SK-N-SH (cell line): ENCODE data around the gene P2RY8. TPM values are rescaled to one million over a fixed set of nuclear protein-coding genes. Genes with fewer than 3 reads are reported as not detected.

Experiments
- CTCF ChIA-PET: fragments of 300-600, 350-600 bp; formaldehyde crosslinking; extraction: SDS; loops from one replicate; lab custom pipeline; 2021; lab: Yijun Ruan, JAX
- POLR2A ChIA-PET: fragments of 350-600 bp; sonication (Branson Sonifier 250); formaldehyde crosslinking; extraction: SDS; loops from one replicate; lab custom pipeline; 2020; ENCODE audit warnings: antibody characterized with exemption, inconsistent platforms; lab: Yijun Ruan, JAX
- DNase-seq: peaks from one replicate; pipeline ENCODE4 v3.0.0; 2012
- H2AFZ ChIP-seq: fragments of 200-600 bp; sonication (generic); 2 replicates; pipeline ENCODE4 v1.8.1; 2016; ENCODE audit warnings: antibody characterized with exemption, mild to moderate bottlenecking, low read depth
- H3F3A ChIP-seq: fragments of 200-600 bp; sonication (generic); replicated peaks from 2 replicates; pipeline ENCODE3; 2016; ENCODE audit warnings: antibody characterized with exemption, mild to moderate bottlenecking; ENCODE audit not compliant: insufficient read depth
- H3K27ac ChIP-seq, 2 experiments: fragments of 200-500 bp in 1 of 2; fragments of 200-600 bp in 1 of 2; sonication (Bioruptor generic) in 1 of 2; sonication (generic), shearing (Covaris generic) in 1 of 2; 2 replicates each; pipeline versions ENCODE4 v1.5.1 to v1.6.1; 2014 to 2016; ENCODE audit warnings: low read depth in 2 of 2, inconsistent platforms in 1 of 2, low read length in 1 of 2, mild to moderate bottlenecking in 1 of 2, mixed read lengths in 1 of 2
- H3K27me3 ChIP-seq: fragments of 200-600 bp; sonication (generic), shearing (Covaris generic); 2 replicates; pipeline ENCODE4 v1.6.1; 2016; ENCODE audit warnings: mixed run types; ENCODE audit not compliant: insufficient read depth
- H3K36me3 ChIP-seq, 2 experiments: fragments of 200-500 bp in 1 of 2; fragments of 200-600 bp in 1 of 2; sonication (Bioruptor generic) in 1 of 2; sonication (generic) in 1 of 2; replicated peaks in 1 of 2; 2 replicates each; pipeline versions ENCODE3 to v1.5.1; 2014 to 2016; ENCODE audit warnings: low read length in 1 of 2, mild to moderate bottlenecking in 1 of 2; ENCODE audit not compliant: insufficient read depth in 2 of 2, control insufficient read depth in 1 of 2
- H3K4me1 ChIP-seq, 2 experiments: fragments of 200-500 bp in 1 of 2; fragments of 200-600 bp in 1 of 2; sonication (Bioruptor generic) in 1 of 2; sonication (generic), shearing (Covaris generic) in 1 of 2; 2 replicates each; pipeline versions ENCODE4 v1.5.1 to v1.6.1; 2014 to 2016; ENCODE audit warnings: low read depth in 1 of 2, low read length in 1 of 2, mixed run types in 1 of 2; ENCODE audit not compliant: insufficient read depth in 2 of 2, control insufficient read depth in 1 of 2
- H3K4me2 ChIP-seq: fragments of 200-600 bp; sonication (generic), shearing (Covaris generic); 2 replicates; pipeline ENCODE4 v1.6.1; 2017; ENCODE audit warnings: mixed run types
- H3K4me3 ChIP-seq, 2 experiments: fragments of 200-500 bp in 1 of 2; fragments of 200-600 bp in 1 of 2; sonication (Bioruptor generic) in 1 of 2; sonication (generic), shearing (Covaris generic) in 1 of 2; 2 replicates each; pipeline versions ENCODE4 v1.5.1 to v1.8.1; 2014 to 2016; ENCODE audit warnings: low read depth in 2 of 2, inconsistent platforms in 1 of 2, low read length in 1 of 2, mild to moderate bottlenecking in 1 of 2, mixed read lengths in 1 of 2, moderate library complexity in 1 of 2
- H3K79me2 ChIP-seq: fragments of 200-600 bp; sonication (generic); 2 replicates; pipeline ENCODE4 v1.8.1; 2017; ENCODE audit warnings: mild to moderate bottlenecking; ENCODE audit not compliant: insufficient read depth
- H3K9ac ChIP-seq: fragments of 200-600 bp; sonication (generic); 2 replicates; pipeline ENCODE4 v1.6.1; 2017; ENCODE audit warnings: mixed run types
- H3K9me2 ChIP-seq: fragments of 200-600 bp; sonication (generic); 2 replicates; pipeline ENCODE4 v1.6.1; 2017; ENCODE audit warnings: mixed run types
- H3K9me3 ChIP-seq: fragments of 200-600 bp; sonication (generic); 2 replicates; pipeline ENCODE4 v1.6.1; 2017; ENCODE audit warnings: mixed run types, mild to moderate bottlenecking, moderate library complexity
- H4K20me1 ChIP-seq: fragments of 200-600 bp; sonication (generic); 2 replicates; pipeline ENCODE4 v1.6.1; 2017; ENCODE audit warnings: mild to moderate bottlenecking, mixed run types; ENCODE audit not compliant: insufficient read depth
- CHD2 ChIP-seq: fragments of 150-350 bp; IDR thresholded peaks from 2 replicates; pipeline ENCODE4 v1.6.1; 2018; ENCODE audit warnings: low read length; ENCODE audit not compliant: partially characterized antibody
- ELF1 ChIP-seq: IDR thresholded peaks from 2 replicates; pipeline ENCODE4 v1.4.0; 2012
- EP300 ChIP-seq, 2 experiments: IDR thresholded peaks; 2 replicates each; pipeline versions ENCODE4 v1.4.0 to v1.6.1; 2012; ENCODE audit warnings: borderline replicate concordance in 1 of 2, low read depth in 1 of 2, low read length in 1 of 2
- EZH2phosphoT487 ChIP-seq: fragments of 200-600 bp; sonication (generic); IDR thresholded peaks from 2 replicates; pipeline ENCODE4 v1.6.1; 2017; ENCODE audit warnings: low read depth, mixed run types, mild to moderate bottlenecking, antibody characterized with exemption, moderate library complexity, borderline replicate concordance
- FOSL2 ChIP-seq: IDR thresholded peaks from 2 replicates; pipeline ENCODE4 v1.4.0; 2012; ENCODE audit warnings: low read depth, mild to moderate bottlenecking, moderate library complexity, borderline replicate concordance
- GABPA ChIP-seq: IDR thresholded peaks from 2 replicates; pipeline ENCODE4 v1.4.0; 2012; ENCODE audit warnings: low read depth, mild to moderate bottlenecking
- GATA2 ChIP-seq: sonication (generic); formaldehyde crosslinking; IDR thresholded peaks from 2 replicates; pipeline ENCODE4 v1.5.0; 2020; ENCODE audit warnings: mild to moderate bottlenecking, missing genetic modification reagents
- JUND ChIP-seq: IDR thresholded peaks from 2 replicates; pipeline ENCODE4 v1.4.0; 2012
- NFIC ChIP-seq: IDR thresholded peaks from 2 replicates; pipeline ENCODE4 v1.4.0; 2012; ENCODE audit warnings: borderline replicate concordance
- RFX5 ChIP-seq: IDR thresholded peaks from 2 replicates; pipeline ENCODE4 v1.6.1; 2012; ENCODE audit warnings: mild to moderate bottlenecking, improper control_type of control experiment, low read length
- SIN3A ChIP-seq: IDR thresholded peaks from 2 replicates; pipeline ENCODE4 v1.6.1; 2012; ENCODE audit warnings: low read depth, mild to moderate bottlenecking, low read length, moderate library complexity, borderline replicate concordance
- WGBS: methylation state at CpG from one replicate; pipeline ENCODE4 v1.1.6; 2017; ENCODE audit warnings: low lambda C conversion rate; 5-methylcytosine and 5-hydroxymethylcytosine counted together
- polyA plus RNA-seq, 3 experiments: library from polyadenylated mRNA; depleted of rRNA; stranded (reverse); fragments of >200 nt; gene quantifications; 2 replicates each; pipeline ENCODE4 v1.2.3, GENCODE V29; 2012
- TF ChIP-seq, protein P1 (sequence below): IDR thresholded peaks from 2 replicates; pipeline ENCODE4 v1.4.0; 2012; ENCODE audit warnings: low read depth
- TF ChIP-seq, protein P2 (sequence below): IDR thresholded peaks from 2 replicates; pipeline ENCODE4 v1.6.1; 2012; ENCODE audit warnings: mild to moderate bottlenecking, low read depth, low read length, moderate library complexity
- TF ChIP-seq, protein P3 (sequence below): fragments of 150-350 bp; IDR thresholded peaks from 2 replicates; pipeline ENCODE4 v1.6.1; 2017; ENCODE audit warnings: antibody characterized with exemption, low read length, low read depth, borderline replicate concordance

The P2RY8 gene
- polyA plus RNA-seq, 1 of the 3 experiments (the other 2 are of a cell fraction), result 0.08 TPM

DNA sequence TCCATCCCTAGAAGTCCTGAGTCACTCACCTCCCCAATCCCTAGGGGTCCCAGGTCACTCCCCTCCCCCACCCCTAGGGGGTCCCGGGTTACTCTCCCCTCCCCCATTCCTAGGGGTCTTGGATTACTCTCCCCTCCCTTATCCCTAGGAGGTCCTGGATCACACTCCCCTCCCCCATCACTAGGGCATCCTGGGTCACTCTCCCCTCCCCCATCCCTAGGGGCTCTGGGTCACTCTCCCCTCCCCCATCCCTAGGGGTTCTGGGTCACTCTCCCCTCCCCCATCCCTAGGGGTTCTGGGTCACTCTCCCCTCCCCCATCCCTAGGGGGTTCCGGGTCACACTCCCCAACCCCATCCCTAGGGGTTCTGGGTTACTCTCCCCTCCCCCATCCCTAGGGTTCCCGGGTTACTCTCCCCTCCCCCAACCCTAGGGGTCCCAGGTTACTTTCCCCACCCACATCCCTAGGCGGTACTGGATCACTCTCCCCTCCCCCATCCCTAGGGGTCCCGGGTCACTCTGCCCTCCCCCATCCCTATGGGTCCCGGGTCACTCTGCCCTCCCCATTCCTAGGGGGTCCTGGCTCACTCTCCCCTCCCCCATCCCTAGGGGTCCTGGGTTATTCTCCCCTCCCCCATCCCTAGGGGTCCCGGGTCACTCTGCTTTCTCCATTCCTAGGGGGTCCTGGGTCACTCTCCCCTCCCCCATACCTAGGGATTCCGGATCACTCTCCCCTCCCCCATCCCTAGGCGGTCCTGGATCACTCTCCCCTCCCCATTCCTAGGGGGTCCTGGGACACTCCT, 86.4 kb downstream of the P2RY8 start:
- Histone ChIP-seq H3K9ac (no peak overlapping the region), H3K27me3 (peaks cover 9% of the 10 kb centered on the region; the same call in 1 of the 2 replicates), H4K20me1 (0 out of 2 replicates have a peak, but pooled peaks cover 3% of the 10 kb centered on the region), H3F3A (peaks cover 8% of the 10 kb centered on the region), H3K79me2 (peaks cover 48% of the 10 kb centered on the region), H2AFZ (no peak overlapping the region), H3K9me2 (no peaks in the 10 kb centered on the region), H3K4me3 (no peak overlapping the region), H3K36me3 (peaks cover 0 to 4% of the 10 kb centered on the region in 2 experiments), H3K4me1 (peaks cover 0 to 9% of the 10 kb centered on the region in 2 experiments; a peak in 1 of 4 replicates), H3K4me2 (no peak overlapping the region), H3K9me3 (no peaks in the 10 kb centered on the region), H3K27ac (no peak overlapping the region)
- POLR2A ChIA-PET, result no interaction called here
- no peak for DNase-seq
- CTCF ChIA-PET, result no interaction called here
- TF ChIP-seq JUND (no peak), NFIC (no peak), GABPA (no peak), GATA2 (CRISPR knock-in tag) (no peak), ELF1 (no peak), SIN3A (no peak), CHD2 (no peak), EP300 (IDR thresholded peaks at IDR 0.05; ENCODE audit: borderline replicate concordance in 1 of 2, low read depth in 1 of 2, low read length in 1 of 2) (no peak)
- TF ChIP-seq, protein P1, sequence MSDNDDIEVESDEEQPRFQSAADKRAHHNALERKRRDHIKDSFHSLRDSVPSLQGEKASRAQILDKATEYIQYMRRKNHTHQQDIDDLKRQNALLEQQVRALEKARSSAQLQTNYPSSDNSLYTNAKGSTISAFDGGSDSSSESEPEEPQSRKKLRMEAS, result no peak
- WGBS, result 72% methylated on average over 9 of the region's 9 CpGs

DNA sequence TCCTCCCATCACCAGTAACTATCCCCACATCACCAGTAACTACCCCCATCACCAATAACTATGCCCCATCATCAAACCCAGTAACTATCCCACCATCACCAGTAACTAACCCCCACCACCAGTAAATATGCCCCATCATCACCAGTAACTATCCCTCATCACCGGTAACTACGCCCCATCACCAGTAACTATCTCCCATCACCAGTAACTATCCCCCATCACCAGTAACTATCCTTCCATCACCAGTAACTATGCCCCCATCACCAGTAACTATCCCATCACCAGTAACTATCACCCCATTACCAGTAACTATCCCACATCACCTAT, 87.2 kb downstream of the P2RY8 start:
- peaks cover 0 to 4% of the 10 kb centered on the region in 2 experiments for H3K36me3 ChIP-seq

More for the DNA sequence above, 87.2 kb downstream of the P2RY8 start:
- Histone ChIP-seq H3K9me3 (no peaks in the 10 kb centered on the region), H3K27me3 (peaks cover 1% of the 10 kb centered on the region; the same call in 1 of the 2 replicates), H3K4me2 (no peak overlapping the region), H2AFZ (no peak overlapping the region), H3F3A (peaks cover 6% of the 10 kb centered on the region), H3K4me3 (no peak overlapping the region), H3K9me2 (no peaks in the 10 kb centered on the region), H3K4me1 (peaks cover 0 to 9% of the 10 kb centered on the region in 2 experiments; a peak in 1 of 4 replicates), H3K9ac (no peak overlapping the region), H4K20me1 (0 out of 2 replicates have a peak, but pooled peaks cover 3% of the 10 kb centered on the region), H3K27ac (no peak overlapping the region), H3K79me2 (peaks cover 55% of the 10 kb centered on the region)
- 98% methylated on average over 2 of the region's 2 CpGs for WGBS
- TF ChIP-seq GABPA (no peak), ELF1 (no peak), EZH2phosphoT487 (no peak), FOSL2 (no peak), CHD2 (no peak), JUND (no peak), NFIC (no peak), RFX5 (no peak), GATA2 (CRISPR knock-in tag) (no peak)
- TF ChIP-seq, protein P2, sequence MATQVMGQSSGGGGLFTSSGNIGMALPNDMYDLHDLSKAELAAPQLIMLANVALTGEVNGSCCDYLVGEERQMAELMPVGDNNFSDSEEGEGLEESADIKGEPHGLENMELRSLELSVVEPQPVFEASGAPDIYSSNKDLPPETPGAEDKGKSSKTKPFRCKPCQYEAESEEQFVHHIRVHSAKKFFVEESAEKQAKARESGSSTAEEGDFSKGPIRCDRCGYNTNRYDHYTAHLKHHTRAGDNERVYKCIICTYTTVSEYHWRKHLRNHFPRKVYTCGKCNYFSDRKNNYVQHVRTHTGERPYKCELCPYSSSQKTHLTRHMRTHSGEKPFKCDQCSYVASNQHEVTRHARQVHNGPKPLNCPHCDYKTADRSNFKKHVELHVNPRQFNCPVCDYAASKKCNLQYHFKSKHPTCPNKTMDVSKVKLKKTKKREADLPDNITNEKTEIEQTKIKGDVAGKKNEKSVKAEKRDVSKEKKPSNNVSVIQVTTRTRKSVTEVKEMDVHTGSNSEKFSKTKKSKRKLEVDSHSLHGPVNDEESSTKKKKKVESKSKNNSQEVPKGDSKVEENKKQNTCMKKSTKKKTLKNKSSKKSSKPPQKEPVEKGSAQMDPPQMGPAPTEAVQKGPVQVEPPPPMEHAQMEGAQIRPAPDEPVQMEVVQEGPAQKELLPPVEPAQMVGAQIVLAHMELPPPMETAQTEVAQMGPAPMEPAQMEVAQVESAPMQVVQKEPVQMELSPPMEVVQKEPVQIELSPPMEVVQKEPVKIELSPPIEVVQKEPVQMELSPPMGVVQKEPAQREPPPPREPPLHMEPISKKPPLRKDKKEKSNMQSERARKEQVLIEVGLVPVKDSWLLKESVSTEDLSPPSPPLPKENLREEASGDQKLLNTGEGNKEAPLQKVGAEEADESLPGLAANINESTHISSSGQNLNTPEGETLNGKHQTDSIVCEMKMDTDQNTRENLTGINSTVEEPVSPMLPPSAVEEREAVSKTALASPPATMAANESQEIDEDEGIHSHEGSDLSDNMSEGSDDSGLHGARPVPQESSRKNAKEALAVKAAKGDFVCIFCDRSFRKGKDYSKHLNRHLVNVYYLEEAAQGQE, result no peak
- TF ChIP-seq, protein P1, result no peak
- TF ChIP-seq, protein P3, sequence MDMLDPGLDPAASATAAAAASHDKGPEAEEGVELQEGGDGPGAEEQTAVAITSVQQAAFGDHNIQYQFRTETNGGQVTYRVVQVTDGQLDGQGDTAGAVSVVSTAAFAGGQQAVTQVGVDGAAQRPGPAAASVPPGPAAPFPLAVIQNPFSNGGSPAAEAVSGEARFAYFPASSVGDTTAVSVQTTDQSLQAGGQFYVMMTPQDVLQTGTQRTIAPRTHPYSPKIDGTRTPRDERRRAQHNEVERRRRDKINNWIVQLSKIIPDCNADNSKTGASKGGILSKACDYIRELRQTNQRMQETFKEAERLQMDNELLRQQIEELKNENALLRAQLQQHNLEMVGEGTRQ, result no peak
- ChIA-PET CTCF (no interaction called here), POLR2A (no interaction called here)
- no peak for DNase-seq
